Measurements from ENCODE around the gene HSPB6.

HSPB6 gene

DNA sequence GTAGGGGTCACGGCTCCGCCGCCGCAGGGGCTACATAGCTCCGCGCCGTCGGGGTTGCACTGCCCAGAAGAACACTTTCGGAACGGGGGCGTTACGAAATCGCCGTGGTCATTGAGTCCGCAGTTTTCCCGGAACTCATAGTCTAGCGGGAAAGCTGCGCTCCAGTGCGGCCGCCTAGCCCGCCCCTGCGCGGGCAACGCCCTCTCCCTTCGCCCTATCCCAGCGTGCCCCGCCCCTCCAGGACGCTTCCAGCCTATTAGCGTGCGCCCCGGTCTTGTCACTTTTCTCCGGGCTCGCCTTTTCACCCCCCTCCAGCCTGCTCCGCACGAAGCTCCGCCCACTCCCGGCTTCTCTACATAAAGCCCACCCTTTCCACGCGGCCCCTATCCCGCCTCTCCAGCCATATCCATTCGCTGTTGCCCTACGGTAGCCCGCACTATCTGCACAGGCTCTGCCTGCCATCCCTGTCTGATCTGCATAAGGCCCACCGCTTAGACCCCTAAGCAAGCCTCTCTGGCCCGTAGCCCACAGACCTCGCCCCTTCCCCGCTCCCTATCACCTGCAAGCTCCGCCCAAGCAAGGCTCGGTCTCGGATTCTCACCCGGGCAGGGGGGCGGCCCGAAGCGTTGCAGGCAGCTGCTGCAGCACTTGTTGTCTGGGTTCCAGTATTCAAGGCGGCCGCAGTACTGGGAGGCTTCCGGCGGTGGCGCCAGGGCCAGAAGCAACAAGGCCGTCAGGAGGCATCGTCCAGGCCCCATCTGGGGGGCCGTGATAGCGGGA is 16.2 kb downstream of the HSPB6 start:
- H3K4me3 Mint-ChIP-seq: peak overlapping the region; percentile 86 to 94
- H3K27ac Mint-ChIP-seq: peak overlapping the region; percentile 22 to 93
- DNase-seq (peak; percentile 91 to 94 (median 91)), ATAC-seq (replicated peaks) (peak; percentile 63)
- no peaks in the 10 kb centered on the region for H3K9me3 Mint-ChIP-seq
- H3K36me3 Mint-ChIP-seq (ENCODE audit: insufficient read depth): peaks cover 47% of the 10 kb centered on the region
- H3K27me3 Mint-ChIP-seq: no peaks in the 10 kb centered on the region
- peaks cover 34 to 44% of the 10 kb centered on the region in 2 donors for H3K4me1 Mint-ChIP-seq (ENCODE audit: low read depth in 2 of 2)

DNA sequence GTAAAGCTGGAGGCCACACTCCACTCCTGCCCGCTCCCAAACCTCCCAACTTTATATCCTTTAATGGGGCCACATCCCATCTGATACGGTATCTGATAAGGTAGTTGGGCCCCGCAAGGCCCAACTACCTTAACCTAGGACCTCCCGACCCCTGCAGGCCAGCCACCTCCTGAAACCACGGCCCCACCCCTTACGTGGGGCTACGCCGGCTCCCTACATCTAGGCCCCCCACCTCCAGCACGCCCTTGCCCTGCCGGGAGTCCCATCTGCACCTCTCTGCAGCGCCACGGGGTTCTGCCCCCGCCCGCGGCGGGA is 16.8 kb downstream of the HSPB6 start:
- H3K9me3 Mint-ChIP-seq: no peaks in the 10 kb centered on the region
- ATAC-seq (replicated peaks): peak; percentile 7
- DNase-seq: no peak
- no peaks in the 10 kb centered on the region for H3K27me3 Mint-ChIP-seq
- peaks cover 30 to 41% of the 10 kb centered on the region in 2 donors for H3K4me1 Mint-ChIP-seq (ENCODE audit: low read depth in 2 of 2)
- peaks cover 47% of the 10 kb centered on the region for H3K36me3 Mint-ChIP-seq (ENCODE audit: insufficient read depth)
- H3K27ac Mint-ChIP-seq: peak overlapping the region in 1 of 2 donors; percentile 93
- peak overlapping the region; percentile 86 to 94 for H3K4me3 Mint-ChIP-seq

DNA sequence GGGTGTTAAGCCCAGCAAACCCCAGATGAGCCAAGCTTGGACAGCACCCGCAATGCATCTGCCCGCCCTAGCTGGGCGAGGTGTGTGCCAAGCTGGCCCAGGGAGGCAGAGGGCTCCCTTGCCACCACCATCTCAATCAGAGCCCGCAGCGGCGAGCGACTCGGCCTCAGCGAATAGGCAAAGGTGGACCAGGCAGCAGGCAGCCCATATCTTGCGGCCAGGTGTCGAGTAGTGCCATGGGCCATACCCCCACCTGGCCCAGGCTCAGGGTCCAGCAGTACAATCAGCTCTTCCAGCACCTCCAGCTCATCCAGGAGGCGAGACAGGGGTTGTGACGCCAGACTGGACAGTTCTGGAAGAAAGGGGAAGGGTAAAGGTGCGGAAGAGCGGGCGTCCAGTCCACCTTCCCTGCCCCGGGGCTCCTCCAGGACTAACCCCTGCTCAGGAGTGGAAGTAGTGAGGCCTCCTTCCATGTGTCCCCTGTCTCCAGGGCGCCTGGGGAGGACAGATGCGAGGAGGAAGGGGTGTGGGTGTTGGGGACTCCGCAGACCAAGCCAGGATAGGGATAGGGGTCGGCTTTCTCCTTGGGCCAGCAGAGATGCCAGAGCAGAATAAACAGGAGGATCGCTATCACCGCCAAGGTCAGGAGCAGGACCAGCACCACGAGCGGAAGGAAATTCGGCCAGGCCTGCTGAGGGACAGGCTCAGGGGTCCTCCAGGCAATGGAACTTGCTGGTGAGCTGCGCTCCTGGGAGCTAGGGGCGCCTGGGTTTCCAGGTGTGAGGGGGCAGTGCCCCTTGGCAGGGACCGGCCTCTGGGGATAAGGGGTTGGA is 17.3 kb downstream of the HSPB6 start:
- peak overlapping the region; percentile 44 to 86 for H3K4me3 Mint-ChIP-seq
- no peaks in the 10 kb centered on the region for H3K27me3 Mint-ChIP-seq
- H3K36me3 Mint-ChIP-seq (ENCODE audit: insufficient read depth): peaks cover 46% of the 10 kb centered on the region
- no peaks in the 10 kb centered on the region for H3K9me3 Mint-ChIP-seq
- no peak overlapping the region for H3K27ac Mint-ChIP-seq
- DNase-seq (no peak), ATAC-seq (replicated peaks) (no peak)
- peaks cover 28 to 38% of the 10 kb centered on the region in 2 donors for H3K4me1 Mint-ChIP-seq (ENCODE audit: low read depth in 2 of 2)

DNA sequence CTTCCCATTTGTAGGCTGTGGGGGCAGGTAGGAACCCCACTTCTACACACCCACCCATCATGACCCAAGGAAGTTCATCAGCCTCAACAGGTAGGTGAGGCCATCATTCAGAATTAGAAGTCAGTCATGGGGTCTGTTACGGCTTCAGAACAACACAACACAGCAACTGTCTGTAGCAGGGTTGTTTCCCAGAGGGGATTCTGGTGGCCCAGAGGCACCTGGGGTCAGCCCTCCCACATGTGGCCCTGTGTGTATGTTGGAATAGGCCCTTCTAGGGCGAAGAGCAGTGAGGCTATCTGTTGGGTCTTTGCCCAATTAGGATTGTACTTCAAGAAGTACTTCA is 18.0 kb downstream of the HSPB6 start:
- H3K4me1 Mint-ChIP-seq (ENCODE audit: low read depth in 2 of 2): peaks cover 27 to 37% of the 10 kb centered on the region in 2 donors

DNA sequence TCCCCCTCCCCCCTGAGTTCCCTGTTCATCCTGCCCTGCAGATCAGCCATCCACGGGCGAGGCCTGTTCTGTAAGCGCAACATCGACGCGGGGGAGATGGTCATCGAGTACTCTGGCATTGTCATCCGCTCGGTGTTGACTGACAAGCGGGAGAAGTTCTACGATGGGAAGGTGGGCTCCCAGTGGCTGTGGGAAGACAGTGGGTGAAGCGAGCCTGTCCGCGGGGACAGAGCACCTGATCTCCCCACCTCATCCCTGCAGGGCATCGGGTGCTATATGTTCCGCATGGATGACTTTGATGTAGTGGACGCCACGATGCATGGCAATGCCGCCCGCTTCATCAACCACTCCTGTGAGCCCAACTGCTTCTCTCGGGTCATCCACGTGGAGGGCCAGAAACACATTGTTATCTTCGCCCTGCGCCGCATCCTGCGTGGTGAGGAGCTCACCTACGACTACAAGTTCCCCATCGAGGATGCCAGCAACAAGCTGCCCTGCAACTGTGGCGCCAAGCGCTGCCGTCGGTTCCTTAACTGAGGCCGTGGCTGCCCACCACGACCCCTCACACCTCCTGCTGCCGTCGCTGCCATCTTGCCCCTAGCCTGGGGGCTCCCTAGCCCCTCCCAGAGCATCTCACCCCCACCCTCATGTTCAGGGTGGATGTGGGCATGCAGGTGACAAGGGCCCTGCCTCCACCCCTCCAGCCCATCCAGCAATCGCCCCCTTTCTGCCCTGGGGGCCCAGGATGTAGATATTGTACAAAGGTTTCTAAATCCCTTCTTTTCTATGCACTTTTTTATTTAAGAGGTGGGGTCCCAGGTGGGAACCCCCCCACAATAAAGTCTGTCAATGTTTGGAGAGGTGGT is 18.6 kb downstream of the HSPB6 start:
- Mint-ChIP-seq H3K36me3 (ENCODE audit: insufficient read depth) (peaks cover 50% of the 10 kb centered on the region), H3K27me3 (no peaks in the 10 kb centered on the region), H3K27ac (peak overlapping the region in 1 of 2 donors; percentile 69), H3K9me3 (no peaks in the 10 kb centered on the region), H3K4me3 (peak overlapping the region; percentile 25 to 44), H3K4me1 (ENCODE audit: low read depth in 2 of 2) (peaks cover 25 to 38% of the 10 kb centered on the region in 2 donors)
- no peak for DNase-seq
- no peak for ATAC-seq (replicated peaks)

More for the DNA sequence above, 18.0 kb downstream of the HSPB6 start:
- peak overlapping the region; percentile 25 to 44 for H3K4me3 Mint-ChIP-seq
- peaks cover 47% of the 10 kb centered on the region for H3K36me3 Mint-ChIP-seq (ENCODE audit: insufficient read depth)
- H3K27ac Mint-ChIP-seq: no peak overlapping the region
- ATAC-seq (replicated peaks) (no peak), DNase-seq (no peak)
- no peaks in the 10 kb centered on the region for H3K27me3 Mint-ChIP-seq
- no peaks in the 10 kb centered on the region for H3K9me3 Mint-ChIP-seq

DNA sequence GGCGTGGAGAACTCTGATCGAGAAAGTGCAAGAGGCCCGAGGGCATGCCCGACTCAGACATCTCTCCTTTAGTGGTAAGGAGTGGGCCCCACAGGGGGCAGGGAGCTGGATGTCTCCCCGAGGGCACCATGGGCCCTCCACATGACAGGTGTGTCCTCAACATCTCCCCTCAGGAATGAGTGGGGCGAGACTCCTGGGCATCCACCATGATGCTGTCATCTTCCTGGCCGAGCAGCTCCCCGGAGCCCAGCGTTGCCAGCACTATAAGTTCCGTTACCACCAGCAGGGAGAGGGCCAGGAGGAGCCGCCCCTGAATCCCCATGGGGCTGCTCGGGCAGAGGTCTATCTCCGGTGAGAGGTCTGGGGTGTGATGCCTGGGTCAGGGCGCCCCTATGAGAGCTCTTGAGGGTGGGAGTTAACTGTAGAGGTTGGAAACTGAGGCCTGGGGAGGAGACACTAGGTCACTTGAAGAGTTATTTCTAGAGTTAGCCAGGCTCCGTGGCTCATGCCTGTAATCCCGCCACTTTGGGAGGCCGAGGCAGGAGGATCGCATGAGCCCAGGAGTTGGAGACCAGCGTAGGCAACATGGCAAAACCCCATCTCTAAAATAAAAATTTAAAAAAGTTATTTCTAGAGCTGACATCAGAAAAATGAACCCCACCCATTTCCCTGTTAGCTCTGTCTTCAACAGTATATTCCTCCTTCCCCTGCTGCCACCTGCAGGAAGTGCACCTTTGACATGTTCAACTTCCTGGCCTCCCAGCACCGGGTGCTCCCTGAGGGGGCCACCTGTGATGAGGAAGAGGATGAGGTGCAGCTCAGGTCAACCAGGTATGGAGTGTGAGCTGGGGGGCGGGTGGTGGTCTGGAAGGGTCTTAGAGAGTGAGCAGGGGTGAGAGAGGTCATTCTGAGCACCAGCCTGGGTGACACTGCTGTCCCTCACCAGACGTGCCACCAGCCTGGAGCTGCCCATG is 19.6 kb downstream of the HSPB6 start:
- H3K4me1 Mint-ChIP-seq (ENCODE audit: low read depth in 2 of 2): peaks cover 18 to 30% of the 10 kb centered on the region in 2 donors
- H3K27me3 Mint-ChIP-seq: no peaks in the 10 kb centered on the region
- no peak for DNase-seq
- no peak overlapping the region for H3K4me3 Mint-ChIP-seq
- peaks cover 57% of the 10 kb centered on the region for H3K36me3 Mint-ChIP-seq (ENCODE audit: insufficient read depth)
- no peak for ATAC-seq (replicated peaks)
- H3K9me3 Mint-ChIP-seq: no peaks in the 10 kb centered on the region
- peak overlapping the region in 1 of 2 donors; percentile 69 for H3K27ac Mint-ChIP-seq

DNA sequence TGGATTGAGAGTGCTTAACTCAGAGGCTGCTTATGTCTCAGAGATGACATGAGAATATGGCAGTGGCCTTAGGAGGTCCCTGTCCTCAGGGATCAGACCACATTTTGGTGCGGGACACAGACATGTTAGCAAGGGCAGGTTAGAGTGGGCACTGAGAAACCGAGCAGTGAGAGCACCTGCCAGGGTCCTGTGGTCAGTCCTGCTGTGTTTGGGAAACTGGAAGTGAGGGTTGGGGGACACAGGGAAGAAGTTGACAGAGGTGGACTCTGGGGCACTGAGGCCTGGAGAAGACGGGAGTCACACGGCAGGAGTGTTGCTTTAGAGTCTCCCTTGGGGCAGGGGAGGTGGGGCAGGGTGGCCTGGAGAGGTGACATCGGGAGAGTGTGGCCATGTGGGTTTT is 21.9 kb downstream of the HSPB6 start:
- Mint-ChIP-seq H3K4me3 (no peak overlapping the region), H3K27me3 (no peaks in the 10 kb centered on the region), H3K4me1 (ENCODE audit: low read depth in 2 of 2) (peaks cover 15 to 23% of the 10 kb centered on the region in 2 donors), H3K27ac (peak overlapping the region in 1 of 2 donors; percentile 16), H3K9me3 (no peaks in the 10 kb centered on the region), H3K36me3 (ENCODE audit: insufficient read depth) (peaks cover 71% of the 10 kb centered on the region)
- DNase-seq: no peak
- no peak for ATAC-seq (replicated peaks)

DNA sequence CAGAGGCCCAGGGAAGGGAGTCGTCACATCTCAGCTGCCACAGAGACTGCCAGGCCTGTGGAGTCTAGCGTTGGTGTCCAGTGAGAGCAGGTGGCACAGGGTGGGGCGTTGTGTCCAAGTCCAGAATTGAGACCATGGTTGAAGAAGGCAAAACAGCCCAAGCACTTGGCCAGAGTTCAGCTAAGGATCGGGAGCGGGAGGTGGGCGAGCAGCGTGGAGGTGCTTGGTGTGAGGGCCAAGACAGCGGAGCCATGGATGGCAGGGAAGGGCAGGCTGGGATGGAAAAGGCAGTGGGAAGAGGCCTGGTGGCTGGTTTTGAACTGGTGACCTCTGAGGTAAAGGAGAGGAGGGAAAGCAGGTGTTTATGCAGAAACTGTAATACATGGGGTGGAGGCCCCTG is 22.6 kb downstream of the HSPB6 start:
- Mint-ChIP-seq H3K27me3 (no peaks in the 10 kb centered on the region), H3K36me3 (ENCODE audit: insufficient read depth) (peaks cover 74% of the 10 kb centered on the region), H3K4me3 (no peak overlapping the region), H3K9me3 (no peaks in the 10 kb centered on the region), H3K27ac (peak overlapping the region in 1 of 2 donors; percentile 45), H3K4me1 (ENCODE audit: low read depth in 2 of 2) (peaks cover 16 to 18% of the 10 kb centered on the region in 2 donors)
- DNase-seq (no peak), ATAC-seq (replicated peaks) (no peak)

DNA sequence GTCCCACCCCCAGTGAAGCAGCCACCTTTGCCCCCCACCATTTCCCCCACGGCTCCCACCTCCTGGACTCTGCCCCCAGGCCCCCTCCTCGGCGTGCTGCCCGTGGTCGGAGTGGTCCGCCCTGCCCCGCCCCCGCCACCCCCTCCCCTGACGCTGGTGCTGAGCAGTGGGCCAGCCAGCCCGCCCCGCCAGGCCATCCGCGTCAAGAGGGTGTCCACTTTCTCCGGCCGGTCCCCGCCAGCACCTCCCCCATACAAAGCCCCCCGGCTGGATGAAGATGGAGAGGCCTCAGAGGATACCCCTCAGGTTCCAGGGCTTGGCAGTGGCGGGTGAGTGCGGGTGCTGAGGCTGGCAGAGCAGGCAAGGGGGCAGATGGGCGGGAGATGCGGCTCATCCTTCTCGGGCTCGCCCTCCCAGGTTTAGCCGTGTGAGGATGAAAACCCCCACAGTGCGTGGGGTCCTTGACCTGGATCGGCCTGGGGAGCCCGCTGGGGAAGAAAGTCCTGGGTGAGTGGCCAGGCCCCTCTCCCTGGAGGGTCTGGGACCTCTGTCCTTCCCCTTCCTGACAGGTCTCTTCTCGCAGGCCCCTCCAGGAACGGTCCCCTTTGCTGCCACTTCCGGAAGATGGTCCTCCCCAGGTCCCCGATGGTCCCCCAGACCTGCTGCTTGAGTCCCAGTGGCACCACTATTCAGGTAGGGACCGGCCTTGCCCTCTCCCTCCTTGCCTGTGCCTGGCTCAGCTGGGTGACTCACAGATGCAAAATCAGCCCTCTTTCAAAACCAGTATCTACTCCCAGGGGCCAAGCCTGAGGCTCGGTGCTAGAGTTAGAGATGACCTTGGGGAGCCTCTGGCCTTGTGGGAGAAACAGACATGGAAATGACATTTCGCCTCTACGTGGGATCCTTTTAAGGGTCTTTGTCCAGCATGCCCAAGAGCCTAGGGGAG is 23.4 kb downstream of the HSPB6 start:
- peaks cover 72% of the 10 kb centered on the region for H3K36me3 Mint-ChIP-seq (ENCODE audit: insufficient read depth)
- no peak for ATAC-seq (replicated peaks)
- peak overlapping the region; percentile 45 to 73 for H3K27ac Mint-ChIP-seq

DNA sequence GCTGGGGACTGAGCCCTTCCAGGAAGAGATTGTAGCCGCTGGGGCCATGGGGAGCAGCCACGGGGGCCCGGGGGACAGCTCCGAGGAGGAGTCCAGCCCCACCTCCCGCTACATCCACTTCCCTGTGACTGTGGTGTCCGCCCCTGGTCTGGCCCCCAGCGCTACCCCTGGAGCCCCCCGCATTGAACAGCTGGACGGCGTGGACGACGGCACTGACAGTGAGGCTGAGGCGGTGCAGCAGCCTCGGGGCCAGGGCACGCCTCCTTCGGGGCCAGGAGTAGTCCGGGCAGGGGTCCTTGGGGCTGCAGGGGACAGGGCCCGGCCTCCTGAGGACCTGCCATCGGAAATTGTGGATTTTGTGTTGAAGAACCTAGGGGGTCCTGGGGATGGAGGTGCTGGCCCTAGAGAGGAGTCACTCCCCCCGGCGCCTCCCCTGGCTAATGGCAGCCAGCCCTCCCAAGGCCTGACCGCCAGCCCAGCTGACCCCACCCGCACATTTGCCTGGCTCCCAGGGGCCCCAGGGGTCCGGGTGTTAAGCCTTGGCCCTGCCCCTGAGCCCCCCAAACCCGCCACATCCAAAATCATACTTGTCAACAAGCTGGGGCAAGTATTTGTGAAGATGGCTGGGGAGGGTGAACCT is 24.2 kb downstream of the HSPB6 start:
- H3K4me3 Mint-ChIP-seq: no peak overlapping the region
- H3K27ac Mint-ChIP-seq: no peak overlapping the region
- DNase-seq (no peak), ATAC-seq (replicated peaks) (no peak)
- peaks cover 73% of the 10 kb centered on the region for H3K36me3 Mint-ChIP-seq (ENCODE audit: insufficient read depth)
- peaks cover 16 to 18% of the 10 kb centered on the region in 2 donors for H3K4me1 Mint-ChIP-seq (ENCODE audit: low read depth in 2 of 2)
- H3K27me3 Mint-ChIP-seq: no peaks in the 10 kb centered on the region
- H3K9me3 Mint-ChIP-seq: no peaks in the 10 kb centered on the region

More for the DNA sequence above, 23.4 kb downstream of the HSPB6 start:
- peaks cover 16 to 18% of the 10 kb centered on the region in 2 donors for H3K4me1 Mint-ChIP-seq (ENCODE audit: low read depth in 2 of 2)
- no peaks in the 10 kb centered on the region for H3K9me3 Mint-ChIP-seq
- H3K4me3 Mint-ChIP-seq: no peak overlapping the region
- no peak for DNase-seq
- no peaks in the 10 kb centered on the region for H3K27me3 Mint-ChIP-seq

DNA sequence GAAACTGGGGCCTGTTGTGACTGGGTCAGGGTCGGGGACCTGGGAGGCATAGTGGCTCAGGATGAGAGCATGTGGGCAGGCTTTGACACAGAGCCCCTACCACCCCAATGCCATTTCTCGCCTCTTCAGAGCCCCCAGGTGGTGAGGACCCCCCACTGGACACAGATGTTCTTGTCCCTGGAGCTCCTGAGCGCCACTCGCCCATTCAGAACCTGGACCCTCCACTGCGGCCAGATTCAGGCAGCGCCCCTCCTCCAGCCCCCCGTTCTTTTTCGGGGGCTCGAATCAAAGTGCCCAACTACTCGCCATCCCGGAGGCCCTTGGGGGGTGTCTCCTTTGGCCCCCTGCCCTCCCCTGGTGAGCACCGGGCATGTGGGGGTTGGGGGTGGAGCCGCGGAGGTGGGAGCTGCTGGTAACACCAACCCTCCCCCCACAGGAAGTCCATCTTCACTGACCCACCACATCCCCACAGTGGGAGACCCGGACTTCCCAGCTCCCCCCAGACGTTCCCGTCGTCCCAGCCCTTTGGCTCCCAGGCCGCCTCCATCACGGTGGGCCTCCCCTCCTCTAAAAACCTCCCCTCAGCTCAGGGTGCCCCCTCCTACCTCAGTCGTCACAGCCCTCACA is 24.9 kb downstream of the HSPB6 start:
- Mint-ChIP-seq H3K4me1 (ENCODE audit: low read depth in 2 of 2) (peaks cover 16% of the 10 kb centered on the region in 2 donors), H3K4me3 (no peak overlapping the region), H3K27me3 (no peaks in the 10 kb centered on the region), H3K27ac (peak overlapping the region in 1 of 2 donors; percentile 23), H3K9me3 (no peaks in the 10 kb centered on the region), H3K36me3 (ENCODE audit: insufficient read depth) (peaks cover 74% of the 10 kb centered on the region)
- no peak for DNase-seq
- no peak for ATAC-seq (replicated peaks)
